H54 (cell line): ENCODE results near the gene EIF2S1.

ENCODE experiments used
- DNase-seq: peaks from one replicate; pipeline ENCODE4 v3.0.0; 2011; ENCODE audit warnings: low spot score, mixed read lengths; ENCODE audit not compliant: insufficient read length
- FAIRE-seq: peaks from 3 replicates; lab custom pipeline; 2011; peaks lifted over from hg19 to GRCh38; lab: Jason Lieb, UNC
- POLR2A ChIP-seq: IDR thresholded peaks from 2 replicates; pipeline ENCODE4 v1.6.1; 2011; ENCODE audit warnings: low read depth, mild to moderate bottlenecking, low read length

Gene EIF2S1

GRCh38 chr14:67357186-67357968 is 2.8 kb upstream of the EIF2S1 start:
- FAIRE-seq: no peak
- DNase-seq: no peak

DNA sequence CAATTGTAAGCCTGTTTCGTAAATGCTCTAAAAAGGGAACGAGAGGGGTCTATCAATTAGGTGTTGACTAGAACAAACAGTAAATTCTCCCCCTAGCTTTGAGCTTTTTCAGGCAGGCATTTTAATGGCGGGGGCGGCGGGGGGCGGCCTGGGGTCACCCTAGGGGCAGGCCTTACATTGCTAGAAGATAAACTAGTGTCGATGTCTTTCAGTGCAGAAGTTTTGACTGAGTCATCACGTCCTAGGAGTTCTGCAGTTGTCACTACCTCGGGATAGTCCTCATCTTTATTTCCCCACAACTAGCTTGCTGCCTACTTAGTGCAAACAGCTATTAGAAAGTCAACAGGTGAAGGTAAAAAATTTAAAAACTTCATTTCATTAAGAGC is 2.2 kb upstream of the EIF2S1 start:
- no peak for FAIRE-seq
- no peak for DNase-seq
- no peak for TF ChIP-seq POLR2A

More at GRCh38 chr14:67357186-67357968, 2.8 kb upstream of the EIF2S1 start:
- no peak for TF ChIP-seq POLR2A

GRCh38 chr14:67358924-67359774 is 979 bp upstream of the EIF2S1 start:
- FAIRE-seq (no peak), DNase-seq (peak; percentile 15)
- 0 out of 2 replicates have a peak, but pooled peaks have one; percentile 16 for TF ChIP-seq POLR2A

GRCh38 chr14:67360470-67361206 is 510 bp downstream of the EIF2S1 start:
- no peak for TF ChIP-seq POLR2A
- FAIRE-seq (no peak), DNase-seq (no peak)

GRCh38 chr14:67365476-67365875 is 5.3 kb downstream of the EIF2S1 start:
- FAIRE-seq (no peak), DNase-seq (no peak)
- no peak for TF ChIP-seq POLR2A

DNA sequence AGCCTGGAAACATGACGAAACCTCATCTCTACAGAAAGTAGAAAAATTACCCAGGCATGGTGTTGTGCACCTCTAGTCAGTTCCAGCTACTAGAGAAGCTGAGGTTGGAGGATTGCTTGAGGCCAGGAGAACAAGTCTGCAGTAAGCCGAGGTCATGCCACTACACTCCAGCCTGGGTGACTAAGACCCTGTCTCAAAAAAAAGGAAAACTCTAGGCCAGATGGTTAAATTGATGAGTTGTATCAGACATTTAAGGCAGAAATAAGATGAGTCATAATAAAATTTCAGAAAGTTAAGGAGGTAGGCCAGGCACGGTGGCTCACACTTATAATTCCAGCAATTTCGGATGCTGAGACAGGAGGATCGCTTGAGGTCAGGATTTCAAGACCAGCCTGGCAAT is 10.7 kb downstream of the EIF2S1 start:
- no peak for DNase-seq
- no peak for FAIRE-seq
- TF ChIP-seq POLR2A: no peak

- no peak for TF ChIP-seq POLR2A
- FAIRE-seq (no peak), DNase-seq (no peak)
Observed at GRCh38 chr14:67371247-67372148, 11.4 kb downstream of the EIF2S1 start.

GRCh38 chr14:67372833-67373232 is 12.7 kb downstream of the EIF2S1 start:
- no peak for FAIRE-seq
- no peak for TF ChIP-seq POLR2A
- DNase-seq: no peak

DNA sequence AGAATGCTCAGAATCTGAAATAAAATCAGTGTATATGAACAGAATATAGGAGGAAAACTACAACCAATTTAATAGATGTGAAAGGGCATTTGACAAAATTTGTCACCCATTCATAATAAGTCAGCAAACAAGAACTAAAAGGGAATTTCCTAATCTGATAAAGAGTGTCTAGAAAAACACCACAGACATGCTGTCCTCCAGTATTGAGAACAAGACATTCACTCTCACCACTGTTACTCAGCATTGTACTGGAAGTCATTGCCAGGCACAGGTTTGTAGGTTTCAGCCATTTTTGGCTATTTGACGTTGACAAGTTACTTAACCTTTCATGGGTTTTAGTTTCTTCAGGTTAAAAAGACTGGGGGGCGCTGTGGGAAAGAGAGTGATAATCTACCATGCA is 13.2 kb downstream of the EIF2S1 start:
- DNase-seq (no peak), FAIRE-seq (no peak)
- TF ChIP-seq POLR2A: no peak

- FAIRE-seq (no peak), DNase-seq (no peak)
- no peak for TF ChIP-seq POLR2A
Observed at GRCh38 chr14:67377916-67378315, 17.8 kb downstream of the EIF2S1 start.

DNA sequence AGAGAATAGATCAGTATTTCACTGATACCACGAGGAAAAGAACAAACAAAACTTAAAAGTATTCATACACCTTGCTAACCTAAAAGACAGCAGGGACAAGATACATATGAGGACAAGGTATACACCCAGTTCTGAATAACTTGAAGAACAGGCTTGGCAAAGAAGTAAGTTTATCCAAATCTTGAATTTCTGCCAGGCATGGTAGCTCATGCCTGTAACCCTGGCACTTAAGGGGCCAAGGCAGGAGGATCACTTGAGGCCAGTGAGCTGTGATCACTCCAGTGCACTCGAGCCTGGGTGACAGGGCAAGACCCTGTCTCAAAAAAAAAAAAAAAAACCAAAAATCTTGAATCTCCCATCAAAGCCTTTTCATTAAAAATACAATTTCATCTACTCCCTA is 25.0 kb downstream of the EIF2S1 start:
- DNase-seq (no peak), FAIRE-seq (no peak)
- TF ChIP-seq POLR2A: no peak

GRCh38 chr14:67385618-67386017 is 25.5 kb downstream of the EIF2S1 start:
- no peak for FAIRE-seq

DNA sequence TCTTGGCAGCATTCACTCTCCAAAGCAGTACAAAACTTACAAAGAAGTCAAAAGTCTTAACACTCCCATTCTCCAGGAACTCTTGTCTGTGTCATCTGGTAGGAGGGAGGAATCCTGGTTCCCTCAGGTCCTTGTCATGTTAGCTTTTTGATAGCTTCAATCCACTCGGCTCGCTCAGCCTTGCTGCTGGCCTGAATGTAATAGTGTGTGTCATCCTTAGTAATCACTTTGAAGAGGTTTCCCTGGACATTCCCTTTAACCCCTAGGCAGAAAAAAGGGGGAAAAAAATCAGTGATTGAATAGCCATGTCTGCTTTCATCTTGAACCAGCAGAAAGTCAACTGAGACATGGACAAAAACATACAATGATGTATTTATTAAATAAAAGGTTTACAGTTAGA is 27.1 kb downstream of the EIF2S1 start:
- TF ChIP-seq POLR2A: no peak
- FAIRE-seq (no peak), DNase-seq (no peak)

More at GRCh38 chr14:67385618-67386017, 25.5 kb downstream of the EIF2S1 start:
- no peak for DNase-seq
- TF ChIP-seq POLR2A: no peak

DNA sequence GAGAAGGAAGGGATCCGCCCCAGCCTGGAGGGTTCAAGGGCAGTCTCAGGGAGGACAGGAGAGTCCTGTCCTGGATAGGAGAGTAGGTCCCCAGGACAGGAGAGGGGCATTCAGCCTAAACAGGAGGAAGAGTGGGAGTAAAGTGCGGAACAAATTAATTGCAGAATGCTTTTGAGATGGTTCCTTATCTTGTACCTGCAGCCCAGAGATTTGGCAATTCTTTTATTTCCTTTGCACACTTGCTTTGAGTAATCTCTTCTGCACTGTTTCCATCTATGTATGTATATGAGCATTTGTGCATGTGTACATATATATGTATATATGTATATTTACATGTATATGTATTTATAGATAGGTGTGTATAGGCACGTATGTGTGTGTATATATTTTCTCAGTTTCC is 29.1 kb downstream of the EIF2S1 start:
- TF ChIP-seq POLR2A: no peak
- no peak for DNase-seq
- no peak for FAIRE-seq
